ENCODE results near the gene SLC1A3.

SLC1A3 gene

DNA sequence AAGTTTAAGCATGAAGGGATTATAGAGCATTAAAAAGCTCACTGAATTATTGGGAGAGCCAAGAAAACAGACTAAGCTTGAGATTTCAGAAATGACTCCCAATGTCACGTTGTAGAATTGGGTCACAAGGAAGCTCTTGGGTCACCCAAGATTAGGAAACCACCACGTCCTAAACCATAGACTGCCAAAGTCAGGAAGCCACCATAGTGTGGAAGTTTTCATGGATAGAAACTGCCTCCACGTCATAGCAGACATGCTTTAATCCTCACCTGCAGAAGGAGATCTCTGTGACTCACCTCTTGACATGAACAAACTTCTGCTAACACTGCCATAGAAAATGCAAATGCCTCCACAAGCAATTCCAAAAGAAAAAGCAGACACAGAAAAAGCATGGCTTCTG is 106.3 kb downstream of the SLC1A3 start:
- DNase-seq (ENCODE audit: low read depth), result no peak
- H3K4me3 ChIP-seq (ENCODE audit: low read length), result no peak overlapping the region

DNA sequence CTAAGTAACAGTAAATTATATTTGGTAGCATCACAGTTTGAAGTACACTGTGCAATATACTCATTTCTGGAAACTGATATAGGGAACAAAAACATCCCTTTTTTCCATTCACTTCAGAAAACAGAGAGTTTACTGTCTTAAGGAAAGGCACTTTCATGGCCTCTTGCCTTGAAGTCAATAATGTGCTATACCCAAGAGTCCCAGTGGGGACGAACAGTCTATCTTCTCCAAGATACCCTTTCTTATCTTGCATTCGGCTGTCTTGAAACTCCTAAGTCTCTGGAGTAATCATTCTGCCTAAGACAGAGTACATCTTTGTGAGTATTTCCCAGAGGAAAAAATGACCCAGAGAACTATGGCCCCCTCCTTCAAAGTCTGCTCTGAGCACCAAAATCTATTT is 107.1 kb downstream of the SLC1A3 start:
- TF ChIP-seq, protein P1, sequence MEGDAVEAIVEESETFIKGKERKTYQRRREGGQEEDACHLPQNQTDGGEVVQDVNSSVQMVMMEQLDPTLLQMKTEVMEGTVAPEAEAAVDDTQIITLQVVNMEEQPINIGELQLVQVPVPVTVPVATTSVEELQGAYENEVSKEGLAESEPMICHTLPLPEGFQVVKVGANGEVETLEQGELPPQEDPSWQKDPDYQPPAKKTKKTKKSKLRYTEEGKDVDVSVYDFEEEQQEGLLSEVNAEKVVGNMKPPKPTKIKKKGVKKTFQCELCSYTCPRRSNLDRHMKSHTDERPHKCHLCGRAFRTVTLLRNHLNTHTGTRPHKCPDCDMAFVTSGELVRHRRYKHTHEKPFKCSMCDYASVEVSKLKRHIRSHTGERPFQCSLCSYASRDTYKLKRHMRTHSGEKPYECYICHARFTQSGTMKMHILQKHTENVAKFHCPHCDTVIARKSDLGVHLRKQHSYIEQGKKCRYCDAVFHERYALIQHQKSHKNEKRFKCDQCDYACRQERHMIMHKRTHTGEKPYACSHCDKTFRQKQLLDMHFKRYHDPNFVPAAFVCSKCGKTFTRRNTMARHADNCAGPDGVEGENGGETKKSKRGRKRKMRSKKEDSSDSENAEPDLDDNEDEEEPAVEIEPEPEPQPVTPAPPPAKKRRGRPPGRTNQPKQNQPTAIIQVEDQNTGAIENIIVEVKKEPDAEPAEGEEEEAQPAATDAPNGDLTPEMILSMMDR (conservative IDR thresholded peaks at IDR 0.05; ENCODE audit: low read depth, low read length), result no peak
- no peak overlapping the region for H3K4me3 ChIP-seq (ENCODE audit: low read length)
- no peak for DNase-seq (ENCODE audit: low read depth)

More for the DNA sequence above, 106.3 kb downstream of the SLC1A3 start:
- TF ChIP-seq, protein P1 (conservative IDR thresholded peaks at IDR 0.05; ENCODE audit: low read depth, low read length), result no peak

DNA sequence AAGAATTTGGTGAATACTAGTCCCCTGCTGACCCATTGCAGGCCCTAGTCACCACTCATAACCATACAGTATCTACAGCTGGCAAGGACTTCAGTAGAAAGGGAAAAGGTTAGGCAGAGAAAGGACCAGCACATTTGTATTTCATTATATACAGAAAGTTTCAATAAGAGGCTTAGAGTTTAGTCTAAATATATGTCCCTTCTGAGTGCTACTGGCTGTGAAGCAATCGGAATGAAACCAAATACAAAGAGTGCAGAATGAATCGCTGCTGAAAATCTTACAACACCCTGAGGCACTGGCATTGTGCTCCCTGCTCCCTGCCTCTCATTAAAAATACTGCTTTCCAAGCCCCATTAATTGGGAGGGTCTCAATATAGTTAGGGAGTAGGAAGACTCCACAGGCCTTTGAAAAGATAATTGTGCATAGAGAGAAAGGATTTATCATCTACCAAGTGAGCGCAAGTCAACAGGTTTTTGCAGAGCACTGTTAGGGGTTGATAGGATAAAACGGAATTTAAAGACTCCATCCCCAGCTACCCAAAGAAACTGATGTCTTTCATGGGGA is 110.8 kb downstream of the SLC1A3 start:
- TF ChIP-seq, protein P1 (conservative IDR thresholded peaks at IDR 0.05; ENCODE audit: low read depth, low read length), result no peak
- H3K4me3 ChIP-seq (ENCODE audit: low read length), result no peak overlapping the region

DNA sequence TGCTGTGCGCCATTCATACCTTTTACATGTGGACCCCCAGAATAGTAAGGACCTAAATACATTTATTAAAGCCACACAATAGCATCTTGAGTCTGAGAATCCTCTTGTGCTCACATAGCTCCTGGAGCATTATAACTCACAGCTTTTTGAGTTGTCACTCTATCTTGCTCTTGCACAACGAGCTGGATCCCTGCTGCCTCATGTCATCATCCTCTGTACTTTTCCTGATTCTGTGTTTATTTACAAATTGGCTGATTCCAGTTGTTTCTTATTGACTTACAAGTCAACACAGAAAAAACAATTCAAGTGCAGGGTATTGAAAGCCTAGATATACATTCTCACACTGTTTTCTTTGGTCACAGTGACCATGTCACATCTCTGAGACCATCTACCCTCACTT is 112.9 kb downstream of the SLC1A3 start:
- TF ChIP-seq, protein P1 (conservative IDR thresholded peaks at IDR 0.05; ENCODE audit: low read depth, low read length), result no peak
- DNase-seq (ENCODE audit: low read depth), result no peak
- H3K4me3 ChIP-seq (ENCODE audit: low read length), result no peak overlapping the region

More for the DNA sequence above, 110.8 kb downstream of the SLC1A3 start:
- no peak for DNase-seq (ENCODE audit: low read depth)

DNA sequence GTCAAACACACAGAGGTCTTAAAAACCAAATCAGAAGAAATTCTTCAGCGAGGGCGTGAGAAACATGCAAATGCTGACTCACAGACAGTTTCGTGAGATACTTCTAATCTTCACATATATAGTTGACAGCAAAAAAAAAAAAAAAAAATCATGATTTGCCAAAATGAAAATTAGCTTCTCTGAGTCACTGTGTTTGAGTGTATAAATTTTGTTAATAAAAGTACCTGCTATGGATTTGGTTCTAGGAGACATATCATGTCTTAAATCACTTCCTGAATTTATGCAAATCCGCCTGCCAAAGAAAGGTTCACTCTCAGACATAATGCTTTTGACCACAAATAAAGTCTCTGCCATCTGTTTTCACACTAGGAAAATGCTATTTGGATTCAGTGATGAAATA is 114.3 kb downstream of the SLC1A3 start:
- H3K4me3 ChIP-seq (ENCODE audit: low read length), result no peak overlapping the region
- DNase-seq (ENCODE audit: low read depth), result no peak
- TF ChIP-seq, protein P1 (conservative IDR thresholded peaks at IDR 0.05; ENCODE audit: low read depth, low read length), result no peak

DNA sequence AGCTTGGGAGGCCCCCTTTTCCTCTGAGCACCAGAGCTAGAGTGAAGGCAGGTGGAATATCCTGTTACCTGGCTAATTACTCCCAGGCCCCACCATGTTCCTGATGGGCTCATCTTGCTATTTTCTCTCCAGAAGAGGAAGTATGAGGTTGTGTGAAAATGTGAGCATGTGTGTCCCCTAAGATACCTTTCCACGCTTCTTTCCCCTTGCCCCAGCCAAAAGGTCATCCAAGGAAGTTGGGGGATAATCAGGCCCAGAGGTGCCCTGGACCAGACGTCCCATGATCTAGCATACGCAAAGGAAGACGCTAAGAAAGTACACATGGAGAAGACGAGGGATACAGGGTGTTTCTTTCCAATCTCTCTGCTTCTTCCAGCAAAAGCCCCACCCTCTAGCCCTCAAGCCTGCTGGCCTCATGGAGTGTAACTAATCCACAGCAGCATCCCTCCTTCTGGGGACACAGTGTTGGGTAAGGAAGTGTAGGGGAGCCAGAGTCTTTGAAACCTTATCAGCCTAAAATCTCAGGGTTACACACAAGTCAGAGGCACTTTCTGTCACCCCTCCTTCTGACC is 115.3 kb downstream of the SLC1A3 start:
- TF ChIP-seq, protein P1 (conservative IDR thresholded peaks at IDR 0.05; ENCODE audit: low read depth, low read length), result no peak
- no peak for DNase-seq (ENCODE audit: low read depth)
- no peak overlapping the region for H3K4me3 ChIP-seq (ENCODE audit: low read length)

DNA sequence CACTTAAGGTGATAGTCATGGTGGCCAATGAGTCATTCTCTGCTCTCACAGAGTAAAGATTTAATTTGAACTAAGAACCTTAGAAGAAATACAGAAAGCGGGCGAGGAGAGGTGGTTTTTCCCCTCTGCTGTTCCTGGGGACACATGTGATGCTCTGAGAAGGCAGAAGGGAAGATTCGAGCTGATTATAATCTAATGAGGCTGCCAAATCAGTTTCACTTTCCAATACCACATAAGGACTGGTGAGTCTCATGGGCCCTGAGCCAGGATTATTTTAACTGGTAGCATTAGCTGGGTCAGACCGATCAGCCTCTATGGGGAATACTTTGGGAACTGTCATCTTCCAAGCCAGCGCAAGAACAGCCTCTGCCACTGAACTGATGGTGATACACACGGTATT is 116.5 kb downstream of the SLC1A3 start:
- no peak overlapping the region for H3K4me3 ChIP-seq (ENCODE audit: low read length)
- TF ChIP-seq, protein P1 (conservative IDR thresholded peaks at IDR 0.05; ENCODE audit: low read depth, low read length), result no peak
- DNase-seq (ENCODE audit: low read depth), result no peak
